Measurements from ENCODE around the gene ATP1A2.

DNA sequence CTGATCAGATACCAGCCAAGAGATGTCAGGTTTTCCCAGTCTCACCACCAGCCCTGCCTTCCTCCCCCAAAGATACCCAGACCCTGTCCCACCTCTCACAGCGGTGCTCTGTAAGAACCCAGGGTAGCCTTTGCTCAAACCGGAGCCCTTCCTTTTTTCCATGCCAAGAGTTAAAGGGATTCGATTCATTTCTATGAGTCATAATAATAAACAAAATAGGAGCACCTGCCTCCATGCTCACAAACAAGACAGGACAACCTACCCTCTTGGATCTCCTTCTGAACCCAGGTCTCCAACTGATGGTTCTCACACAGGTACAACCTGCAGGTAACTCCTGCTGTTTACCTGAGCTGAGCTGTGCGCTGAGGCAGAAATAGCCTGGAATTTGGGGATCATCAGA is 5.9 kb upstream of the ATP1A2 start:
- no peak for TF ChIP-seq CTCF (IDR thresholded peaks at IDR 0.05)
- no peak for TF ChIP-seq POLR2A (IDR thresholded peaks at IDR 0.05)
